Effector memory CD8-positive, alpha-beta T cell (primary cell): ENCODE measurements around the gene MTUS2.

Experiments
- ATAC-seq: fragments of 150-1000 bp; cut with Tn5 transposase; replicated peaks from 2 replicates; pipeline ENCODE4 v1.10.0; 2021; ENCODE audit warnings: mild to moderate bottlenecking, moderate library complexity
- DNase-seq, 3 experiments: peaks; one replicate each; pipeline ENCODE4 v3.0.0; 2021
- H3K27ac Mint-ChIP-seq, 2 donors: one replicate each; pipeline ENCODE4 v1.8.0; 2022; ENCODE audit warnings: mild to moderate bottlenecking in 2 of 2, mixed read lengths in 2 of 2, moderate library complexity in 2 of 2
- H3K27me3 Mint-ChIP-seq, 2 donors: one replicate each; pipeline ENCODE4 v1.8.0; 2022; ENCODE audit warnings: mixed read lengths in 2 of 2
- H3K36me3 Mint-ChIP-seq: one replicate; pipeline ENCODE4 v1.8.0; 2022; ENCODE audit warnings: mild to moderate bottlenecking, moderate library complexity, mixed read lengths; ENCODE audit not compliant: insufficient read depth
- H3K4me1 Mint-ChIP-seq, 2 donors: one replicate each; pipeline ENCODE4 v1.8.0; 2022; ENCODE audit warnings: low read depth in 2 of 2, mixed read lengths in 2 of 2
- H3K4me3 Mint-ChIP-seq, 2 donors: one replicate each; pipeline ENCODE4 v1.8.0; 2022; ENCODE audit warnings: mild to moderate bottlenecking in 2 of 2, mixed read lengths in 2 of 2, moderate library complexity in 2 of 2
- H3K9me3 Mint-ChIP-seq, 2 donors: one replicate each; pipeline ENCODE4 v1.8.0; 2022; ENCODE audit warnings: mixed read lengths in 2 of 2

MTUS2 gene

GRCh38 chr13:29434217-29434945 is 614.2 kb downstream of the MTUS2 start:
- ATAC-seq (no peak), DNase-seq (no peak)
- Mint-ChIP-seq H3K9me3 (no peaks in the 10 kb centered on the region), H3K4me1 (no peaks in the 10 kb centered on the region), H3K36me3 (no peaks in the 10 kb centered on the region), H3K4me3 (no peak overlapping the region), H3K27me3 (peaks cover 47 to 60% of the 10 kb centered on the region in 2 donors), H3K27ac (no peak overlapping the region)

GRCh38 chr13:29435125-29435911 is 615.2 kb downstream of the MTUS2 start:
- no peaks in the 10 kb centered on the region for H3K9me3 Mint-ChIP-seq
- DNase-seq, result no peak
- no peak overlapping the region for H3K27ac Mint-ChIP-seq
- no peak overlapping the region for H3K4me3 Mint-ChIP-seq
- H3K27me3 Mint-ChIP-seq, result peaks cover 45 to 61% of the 10 kb centered on the region in 2 donors
- H3K36me3 Mint-ChIP-seq, result no peaks in the 10 kb centered on the region
- no peaks in the 10 kb centered on the region for H3K4me1 Mint-ChIP-seq
- no peak for ATAC-seq

- H3K9me3 Mint-ChIP-seq, result no peaks in the 10 kb centered on the region
- no peaks in the 10 kb centered on the region for H3K4me1 Mint-ChIP-seq
- ATAC-seq (no peak), DNase-seq (no peak)
- no peak overlapping the region for H3K4me3 Mint-ChIP-seq
- peaks cover 43 to 62% of the 10 kb centered on the region in 2 donors for H3K27me3 Mint-ChIP-seq
- H3K27ac Mint-ChIP-seq, result no peak overlapping the region
- no peaks in the 10 kb centered on the region for H3K36me3 Mint-ChIP-seq
Measured at GRCh38 chr13:29436291-29436690, 616.2 kb downstream of the MTUS2 start.

GRCh38 chr13:29436721-29437280 is 616.7 kb downstream of the MTUS2 start:
- Mint-ChIP-seq H3K36me3 (no peaks in the 10 kb centered on the region), H3K9me3 (no peaks in the 10 kb centered on the region), H3K27me3 (peaks cover 38 to 62% of the 10 kb centered on the region in 2 donors), H3K27ac (no peak overlapping the region), H3K4me3 (no peak overlapping the region), H3K4me1 (no peaks in the 10 kb centered on the region)
- DNase-seq (no peak), ATAC-seq (no peak)

- no peak for DNase-seq
- peaks cover 44 to 68% of the 10 kb centered on the region in 2 donors for H3K27me3 Mint-ChIP-seq
- H3K27ac Mint-ChIP-seq, result no peak overlapping the region
- no peaks in the 10 kb centered on the region for H3K4me1 Mint-ChIP-seq
- no peak for ATAC-seq
- peaks cover 2% of the 10 kb centered on the region for H3K36me3 Mint-ChIP-seq
- no peak overlapping the region for H3K4me3 Mint-ChIP-seq
- no peaks in the 10 kb centered on the region for H3K9me3 Mint-ChIP-seq
Measured at GRCh38 chr13:29438769-29439168, 618.6 kb downstream of the MTUS2 start.

GRCh38 chr13:29439601-29440388 is 619.7 kb downstream of the MTUS2 start:
- peaks cover 50 to 76% of the 10 kb centered on the region in 2 donors for H3K27me3 Mint-ChIP-seq
- H3K4me1 Mint-ChIP-seq, result no peaks in the 10 kb centered on the region
- no peaks in the 10 kb centered on the region for H3K9me3 Mint-ChIP-seq
- ATAC-seq, result no peak
- no peak overlapping the region for H3K4me3 Mint-ChIP-seq
- H3K36me3 Mint-ChIP-seq, result peaks cover 2% of the 10 kb centered on the region
- H3K27ac Mint-ChIP-seq, result no peak overlapping the region
- no peak for DNase-seq

GRCh38 chr13:29441306-29441705 is 621.2 kb downstream of the MTUS2 start:
- no peak overlapping the region for H3K27ac Mint-ChIP-seq
- no peaks in the 10 kb centered on the region for H3K4me1 Mint-ChIP-seq
- no peaks in the 10 kb centered on the region for H3K9me3 Mint-ChIP-seq
- ATAC-seq (no peak), DNase-seq (no peak)
- no peak overlapping the region for H3K4me3 Mint-ChIP-seq
- H3K27me3 Mint-ChIP-seq, result peaks cover 58 to 78% of the 10 kb centered on the region in 2 donors
- H3K36me3 Mint-ChIP-seq, result peaks cover 2% of the 10 kb centered on the region

GRCh38 chr13:29446016-29446415 is 625.9 kb downstream of the MTUS2 start:
- DNase-seq (no peak), ATAC-seq (no peak)
- Mint-ChIP-seq H3K36me3 (peaks cover 2% of the 10 kb centered on the region), H3K4me3 (no peak overlapping the region), H3K27ac (no peak overlapping the region), H3K9me3 (no peaks in the 10 kb centered on the region), H3K4me1 (no peaks in the 10 kb centered on the region), H3K27me3 (peaks cover 66 to 75% of the 10 kb centered on the region in 2 donors)

GRCh38 chr13:29448174-29448573 is 628.0 kb downstream of the MTUS2 start:
- DNase-seq, result no peak
- no peak for ATAC-seq
- Mint-ChIP-seq H3K4me1 (no peaks in the 10 kb centered on the region), H3K27me3 (peaks cover 57 to 62% of the 10 kb centered on the region in 2 donors), H3K27ac (no peak overlapping the region), H3K4me3 (no peak overlapping the region), H3K9me3 (no peaks in the 10 kb centered on the region), H3K36me3 (no peaks in the 10 kb centered on the region)

- Mint-ChIP-seq H3K4me1 (no peaks in the 10 kb centered on the region), H3K4me3 (no peak overlapping the region), H3K9me3 (no peaks in the 10 kb centered on the region), H3K36me3 (no peaks in the 10 kb centered on the region), H3K27ac (no peak overlapping the region), H3K27me3 (peaks cover 52 to 57% of the 10 kb centered on the region in 2 donors)
- no peak for DNase-seq
- ATAC-seq, result no peak
Measured at GRCh38 chr13:29449726-29450125, 629.6 kb downstream of the MTUS2 start.

GRCh38 chr13:29451976-29452375 is 631.8 kb downstream of the MTUS2 start:
- Mint-ChIP-seq H3K36me3 (no peaks in the 10 kb centered on the region), H3K27ac (no peak overlapping the region), H3K9me3 (no peaks in the 10 kb centered on the region), H3K27me3 (peaks cover 50 to 52% of the 10 kb centered on the region in 2 donors), H3K4me3 (no peak overlapping the region), H3K4me1 (no peaks in the 10 kb centered on the region)
- DNase-seq (no peak), ATAC-seq (no peak)

- DNase-seq (no peak), ATAC-seq (no peak)
- H3K27ac Mint-ChIP-seq, result no peak overlapping the region
- H3K9me3 Mint-ChIP-seq, result no peaks in the 10 kb centered on the region
- H3K4me1 Mint-ChIP-seq, result no peaks in the 10 kb centered on the region
- no peak overlapping the region for H3K4me3 Mint-ChIP-seq
- H3K27me3 Mint-ChIP-seq, result peaks cover 42 to 48% of the 10 kb centered on the region in 2 donors
- H3K36me3 Mint-ChIP-seq, result no peaks in the 10 kb centered on the region
Measured at GRCh38 chr13:29452773-29453616, 632.9 kb downstream of the MTUS2 start.
